Neural progenitor cell (in vitro differentiated cells): ENCODE results near the gene SLC17A7.

Experiments used
- CTCF ChIP-seq: fragments of 200-600 bp; sonication (generic); IDR thresholded peaks from 2 replicates; pipeline ENCODE4 v1.5.1; 2017; ENCODE audit warnings: antibody characterized with exemption, mild to moderate bottlenecking
- EZH2 ChIP-seq: fragments of 200-600 bp; sonication (generic); IDR thresholded peaks from 2 replicates; pipeline ENCODE4 v1.6.1; 2017; ENCODE audit warnings: antibody characterized with exemption, mild to moderate bottlenecking, moderate library complexity
- EZH2phosphoT487 ChIP-seq: fragments of 200-600 bp; sonication (generic); IDR thresholded peaks from 2 replicates; pipeline ENCODE4 v1.6.1; 2017; ENCODE audit warnings: antibody characterized with exemption

GRCh38 chr19:49479975-49480628 is 38.8 kb upstream of the SLC17A7 start:
- TF ChIP-seq CTCF, result no peak
- no peak for TF ChIP-seq EZH2
- TF ChIP-seq EZH2phosphoT487, result no peak
